Stimulated activated CD4-positive, alpha-beta T cell treated with anti-CD3 and anti-CD28 coated beads, Interleukin-4, amount 100 ng/mL, for 24 hours (primary cell): ENCODE results near the gene NT5M.
"Not testable (repeated sequence)": the region's sequence is repeated elsewhere in the genome, so short reads cannot be mapped to it uniquely, and the experiment has no call there.

Experiments used
- DNase-seq: peaks from one replicate; pipeline ENCODE4 v3.0.0-alpha.2; 2020

Gene NT5M

DNA sequence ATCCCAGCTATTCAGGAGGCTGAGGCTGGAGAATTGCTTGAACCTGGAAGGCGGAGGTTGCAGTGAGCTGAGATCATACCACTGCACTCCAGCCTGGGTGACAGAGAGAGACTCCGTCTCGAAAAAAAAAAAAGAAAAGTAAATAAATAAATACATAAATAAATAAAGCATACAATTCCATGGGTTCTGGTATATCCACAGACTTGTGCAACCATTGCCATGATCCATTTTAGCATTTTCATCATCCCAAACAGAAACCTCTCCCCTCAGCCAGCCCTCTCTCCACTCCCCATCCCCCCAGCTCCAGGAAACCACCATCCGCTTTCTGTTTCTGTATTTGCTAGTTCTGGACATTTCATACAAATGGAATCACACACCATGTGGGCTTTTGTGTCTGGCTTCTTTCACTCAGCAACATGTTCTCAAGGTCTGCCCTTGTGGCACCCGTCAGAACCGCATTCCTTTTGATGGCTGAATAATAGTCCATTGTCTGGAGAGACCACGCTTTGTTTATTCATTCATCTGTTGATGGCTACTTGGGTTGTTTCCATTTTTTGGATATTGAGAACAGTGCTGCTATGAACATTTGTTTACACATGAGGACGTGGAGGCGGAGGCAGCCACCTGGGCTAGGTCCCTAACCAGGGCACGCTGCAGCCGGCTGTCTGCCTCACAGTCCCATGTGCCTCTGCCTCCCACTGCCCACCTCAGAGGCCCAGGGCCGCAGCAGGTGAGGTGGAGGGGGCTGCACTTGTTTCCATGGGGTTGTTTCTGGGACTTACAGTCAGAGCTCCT lies 76.2 kb downstream of the NT5M start:
- DNase-seq: no peak

DNA sequence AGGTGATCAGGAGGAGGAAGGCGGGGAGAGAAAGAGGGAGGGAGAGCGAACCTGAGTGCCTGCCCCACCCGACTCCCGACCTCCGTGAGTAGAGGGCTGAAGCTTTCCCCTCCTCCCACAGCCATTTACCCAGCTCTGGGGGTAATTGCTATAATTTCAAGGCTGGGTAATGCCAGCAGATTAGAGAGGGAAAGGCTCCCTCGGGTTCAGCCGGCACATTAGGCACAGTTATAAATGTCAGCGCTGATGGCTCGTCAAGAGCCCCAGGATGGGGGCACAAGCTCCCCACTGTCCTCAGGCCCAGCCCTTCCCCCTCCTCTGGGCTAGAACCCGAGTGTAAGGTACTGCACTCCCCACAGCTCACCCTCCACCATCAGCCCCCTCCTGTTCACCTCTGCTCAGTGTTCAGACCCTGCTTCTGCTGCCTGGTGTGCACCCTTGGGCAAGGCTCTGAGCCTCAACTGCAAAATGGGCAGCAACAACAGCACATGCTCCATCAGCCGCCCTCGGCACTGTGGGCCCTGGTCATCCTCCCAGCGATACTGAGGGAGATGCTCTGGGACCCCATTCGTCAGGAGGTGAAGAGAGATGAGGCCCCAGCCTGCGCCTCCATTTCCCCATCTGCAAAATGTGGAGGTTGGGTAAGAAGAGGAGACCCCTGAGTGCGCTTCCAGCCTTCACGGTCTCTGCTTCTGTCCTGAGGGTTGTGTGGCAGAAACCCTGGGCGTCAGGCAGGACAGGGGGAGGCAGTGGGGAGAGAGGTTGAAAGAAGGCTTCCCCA lies 77.2 kb downstream of the NT5M start:
- DNase-seq: no peak

DNA sequence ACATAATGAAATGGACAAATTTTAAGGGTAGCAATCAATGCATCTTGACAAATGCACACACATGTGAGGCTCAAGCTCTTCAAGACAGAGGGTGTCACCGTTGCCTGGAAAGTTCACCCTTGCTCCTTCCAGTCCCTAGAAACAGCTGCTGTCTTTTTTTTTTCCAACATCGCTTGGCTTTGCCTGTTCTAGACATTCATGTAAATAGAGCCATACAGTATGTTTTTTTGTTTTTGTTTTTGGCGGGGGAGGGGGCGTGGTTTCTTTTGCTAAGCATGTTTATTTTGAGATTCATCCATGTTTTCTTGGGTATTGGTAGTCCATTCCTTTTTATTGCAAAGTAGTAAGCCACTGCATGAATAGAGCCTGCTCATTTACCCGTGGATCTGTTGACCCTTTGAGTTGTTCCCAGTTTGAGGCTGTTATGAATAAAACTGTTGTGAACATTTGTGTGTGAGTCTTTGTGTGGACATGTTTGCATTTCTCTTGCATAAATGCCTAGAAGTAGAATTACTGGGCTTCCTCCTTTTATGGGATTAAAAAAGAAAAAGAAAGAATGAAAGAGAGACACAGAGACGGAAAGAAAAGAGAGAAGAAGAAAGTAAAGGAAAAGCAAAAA lies 78.4 kb downstream of the NT5M start:
- DNase-seq: no peak

DNA sequence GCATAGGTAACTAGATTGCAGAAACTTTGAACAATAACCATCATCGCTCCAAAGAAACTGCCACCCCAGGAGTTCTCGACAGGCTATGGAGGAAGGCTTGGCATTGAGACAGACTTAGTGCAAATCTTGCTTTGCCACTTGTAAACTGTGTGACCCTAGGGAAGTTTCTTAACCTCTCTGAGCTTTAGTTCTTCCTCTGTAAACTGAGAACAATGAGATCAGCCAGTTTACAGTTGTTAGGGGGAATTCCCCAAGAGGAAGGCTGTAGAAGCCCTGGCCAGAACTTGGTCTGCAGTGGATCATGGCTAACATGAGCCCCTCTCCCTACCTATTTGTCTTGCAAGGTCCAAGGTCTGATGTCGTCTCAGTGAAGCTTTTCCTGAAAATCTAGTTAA lies 78.9 kb downstream of the NT5M start:
- no peak for DNase-seq

DNA sequence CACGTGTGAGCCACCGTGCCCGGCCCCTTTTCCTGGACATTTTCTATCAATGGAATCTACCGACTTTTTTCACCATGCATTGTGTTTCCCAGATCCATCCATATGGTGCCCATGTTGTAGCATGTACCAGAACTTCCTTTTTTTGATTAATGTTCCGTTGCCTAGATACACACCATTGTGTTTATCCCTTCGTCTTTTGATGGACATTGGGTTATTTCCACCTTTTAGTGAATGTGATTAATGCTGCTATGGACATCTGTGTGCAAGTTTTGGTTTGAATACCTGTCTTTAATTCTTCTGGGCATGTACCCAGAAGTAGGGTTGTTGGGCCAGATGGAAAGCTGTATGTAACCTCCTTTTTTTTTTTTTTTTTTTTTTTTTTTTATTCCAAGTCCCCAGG lies 79.8 kb downstream of the NT5M start:
- no peak for DNase-seq

DNA sequence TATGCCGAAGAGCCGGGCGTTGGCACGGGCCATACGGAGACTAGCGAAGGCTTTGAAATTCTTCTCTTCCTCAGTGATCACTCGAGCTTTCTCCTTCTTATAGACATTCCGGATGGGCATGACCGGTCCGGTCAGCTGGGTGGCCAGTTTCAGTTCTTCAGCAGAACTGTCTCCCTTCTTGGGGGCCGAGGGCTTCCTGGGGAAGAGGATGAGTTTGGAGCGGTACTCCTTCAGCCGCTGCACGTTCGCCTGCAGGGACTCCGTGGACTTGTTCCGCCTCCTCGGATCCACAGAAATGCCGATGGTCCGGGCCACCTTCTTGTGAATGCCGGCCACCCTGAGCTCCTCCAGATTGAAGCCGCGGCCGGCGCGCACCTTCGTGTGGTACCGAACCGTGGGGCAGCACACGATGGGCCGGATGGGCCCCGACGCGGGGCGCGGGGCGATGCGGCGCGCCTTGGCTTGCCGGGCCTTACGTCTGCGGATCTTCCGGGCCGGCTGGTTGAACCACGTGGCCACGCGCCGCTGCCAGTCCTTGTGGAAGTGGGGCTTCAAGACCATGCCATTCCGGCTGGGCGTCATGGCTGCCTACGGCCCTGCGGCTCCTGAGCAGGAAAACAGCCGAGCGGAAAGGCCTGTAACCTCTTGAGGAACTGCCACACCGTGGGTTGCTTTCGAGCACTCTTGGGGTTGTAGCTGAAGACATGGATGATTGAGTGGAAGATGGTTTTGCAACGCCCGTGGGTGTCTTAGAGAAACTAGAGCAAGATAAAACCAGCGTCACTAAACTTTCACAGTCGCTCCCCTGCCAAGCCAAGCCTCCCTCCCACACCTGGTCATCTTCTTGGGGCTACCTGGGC lies 80.5 kb downstream of the NT5M start:
- DNase-seq: not testable (repeated sequence)

DNA sequence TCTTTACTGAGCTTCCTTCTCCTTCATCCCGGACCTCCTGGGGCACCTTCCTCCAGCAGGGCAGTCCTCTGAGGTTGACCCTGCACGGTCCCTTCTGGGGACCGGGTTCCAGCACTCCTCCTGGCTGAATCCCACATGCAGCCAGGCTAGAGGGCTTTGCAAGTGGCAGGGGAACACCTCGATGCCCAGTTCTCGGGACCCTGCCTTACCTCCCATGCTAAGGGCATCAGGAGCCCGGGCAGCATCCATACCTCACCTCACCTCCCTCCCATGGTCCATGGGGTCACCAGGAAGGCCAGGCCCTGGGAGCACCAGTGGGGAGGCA lies 81.1 kb downstream of the NT5M start:
- DNase-seq: no peak

DNA sequence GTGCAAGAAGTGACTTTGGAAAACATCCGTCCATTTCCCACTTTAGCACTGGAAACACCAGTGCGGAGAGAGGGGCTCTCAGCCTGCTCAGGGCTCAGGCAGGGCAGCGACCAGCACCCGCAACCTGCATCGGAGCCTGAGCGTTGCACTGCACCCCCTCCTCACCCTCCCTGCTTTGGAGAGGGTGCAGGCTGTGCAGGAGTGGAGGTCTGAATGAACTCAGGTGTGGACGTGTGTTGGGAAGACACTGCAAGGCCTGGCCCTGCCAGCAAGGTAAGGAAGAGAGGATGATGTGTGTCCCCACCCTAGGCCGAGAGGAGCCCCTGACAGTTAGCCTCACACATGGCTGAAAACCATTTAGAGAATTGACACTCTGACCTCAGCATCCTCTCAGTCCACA lies 81.8 kb downstream of the NT5M start:
- DNase-seq: no peak

DNA sequence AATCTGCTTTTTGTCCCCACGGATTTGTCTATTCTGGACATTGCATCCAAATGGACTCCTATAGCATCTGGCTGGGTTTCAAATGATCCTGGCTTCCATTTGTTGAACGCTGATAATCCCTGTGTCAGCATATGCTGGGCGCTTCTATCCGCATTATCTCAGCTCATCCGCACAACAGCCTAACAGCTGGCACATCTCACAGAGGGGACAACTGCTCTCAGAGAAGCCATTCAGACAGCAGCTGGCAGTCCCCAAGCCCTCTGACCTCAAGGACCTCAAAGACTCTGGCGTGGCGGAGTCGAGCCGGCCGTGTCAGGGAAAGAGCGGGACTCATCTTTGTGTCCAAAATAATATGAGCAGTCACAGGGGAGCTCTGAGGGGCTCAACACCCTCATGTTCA lies 82.3 kb downstream of the NT5M start:
- DNase-seq: no peak

DNA sequence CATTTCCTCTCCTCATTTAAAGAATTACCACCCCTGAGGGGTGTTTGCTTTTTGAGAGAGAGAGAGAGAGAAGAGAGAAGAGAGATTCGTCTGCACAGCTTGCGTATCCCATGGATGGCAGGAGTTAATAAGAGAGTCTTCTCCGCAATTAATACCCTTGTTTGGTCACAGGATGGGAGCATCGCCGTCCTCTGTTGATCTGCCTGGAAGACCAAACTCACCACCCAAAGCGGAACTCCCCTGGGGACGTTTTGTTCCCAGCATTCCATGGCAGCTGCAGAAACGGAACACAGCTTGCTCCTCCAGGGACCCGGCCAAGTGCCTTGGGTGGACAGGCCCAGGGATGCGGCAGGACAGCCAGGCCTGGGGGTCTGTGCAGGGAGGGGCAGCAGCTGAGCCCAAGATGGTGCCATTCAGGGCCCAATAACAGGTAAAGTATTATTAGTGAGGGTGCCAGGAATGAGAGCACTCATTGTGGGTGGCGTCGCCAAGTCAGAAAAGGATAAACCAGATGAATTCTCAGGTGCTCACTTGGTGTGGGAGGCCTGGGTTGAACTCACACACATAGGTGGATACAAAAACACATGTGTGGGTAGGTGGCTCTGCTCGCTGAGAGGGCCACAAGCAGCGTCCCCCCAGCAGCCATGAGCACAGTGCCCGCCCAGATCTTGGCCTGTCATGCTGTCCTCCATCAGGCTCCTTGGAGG lies 83.1 kb downstream of the NT5M start:
- DNase-seq: no peak

DNA sequence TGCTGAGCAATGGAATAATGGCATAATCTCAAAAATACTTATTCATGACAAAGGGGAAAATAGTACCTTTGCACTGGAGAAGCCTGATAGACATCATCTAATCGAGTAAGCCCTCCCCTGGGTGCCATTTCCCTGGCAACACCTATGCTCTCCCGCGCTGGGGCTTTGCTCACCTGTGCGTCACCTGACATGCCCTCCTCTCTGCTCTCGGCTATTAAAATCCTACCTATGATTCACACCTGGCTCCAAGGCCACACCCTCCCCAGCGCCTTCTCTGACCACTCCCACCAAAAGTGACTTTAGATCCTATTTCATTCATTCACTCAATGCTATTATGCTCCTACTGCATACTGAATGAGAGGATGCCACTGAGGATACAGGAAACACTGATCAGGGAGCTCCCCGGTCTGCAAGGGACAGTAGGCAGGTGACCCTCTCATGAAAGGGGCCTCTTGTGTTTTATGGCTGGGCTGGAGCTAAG lies 83.9 kb downstream of the NT5M start:
- DNase-seq: no peak

DNA sequence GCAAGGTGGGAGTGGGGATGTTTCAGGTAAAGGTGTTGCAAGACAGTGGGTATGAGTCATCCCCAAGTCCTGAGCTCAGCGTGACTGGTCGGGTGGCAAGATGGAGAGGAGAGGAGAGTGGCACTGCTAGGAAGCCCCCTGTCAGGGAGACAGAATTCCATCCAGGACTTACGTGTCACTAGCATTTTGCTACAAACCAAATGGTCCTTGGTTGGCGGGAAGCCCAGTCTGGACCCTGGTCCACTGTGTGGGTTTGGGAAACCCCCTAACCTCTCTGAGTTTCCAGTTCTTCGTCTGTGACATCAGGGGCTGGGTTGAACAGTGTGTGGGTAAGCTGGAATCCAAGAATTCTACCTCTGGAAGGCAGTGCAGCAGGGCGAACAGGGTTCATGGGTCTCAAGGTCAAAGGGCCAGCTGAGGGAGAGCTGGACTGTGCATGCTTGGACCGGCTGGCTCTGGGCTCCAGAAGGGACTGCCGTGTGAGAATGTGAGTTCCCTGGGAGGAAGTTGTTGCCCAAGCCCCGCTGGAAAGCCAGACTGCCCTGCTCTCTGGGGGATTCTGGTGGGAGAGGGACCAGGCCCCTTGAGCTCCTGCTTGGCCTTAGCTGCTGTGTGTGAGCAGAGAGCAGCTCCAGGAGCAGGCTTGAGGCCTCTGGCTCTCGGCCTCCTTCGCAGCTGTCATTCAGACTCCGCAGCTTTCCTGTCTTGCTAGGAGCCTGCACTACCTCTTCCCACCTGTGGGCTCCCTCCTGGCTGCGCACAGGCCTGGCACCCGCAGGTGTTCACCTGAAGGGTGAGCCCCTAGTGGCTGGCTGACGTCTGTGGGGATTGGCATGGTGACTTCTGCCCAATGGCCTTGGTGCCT lies 84.6 kb downstream of the NT5M start:
- DNase-seq: no peak

DNA sequence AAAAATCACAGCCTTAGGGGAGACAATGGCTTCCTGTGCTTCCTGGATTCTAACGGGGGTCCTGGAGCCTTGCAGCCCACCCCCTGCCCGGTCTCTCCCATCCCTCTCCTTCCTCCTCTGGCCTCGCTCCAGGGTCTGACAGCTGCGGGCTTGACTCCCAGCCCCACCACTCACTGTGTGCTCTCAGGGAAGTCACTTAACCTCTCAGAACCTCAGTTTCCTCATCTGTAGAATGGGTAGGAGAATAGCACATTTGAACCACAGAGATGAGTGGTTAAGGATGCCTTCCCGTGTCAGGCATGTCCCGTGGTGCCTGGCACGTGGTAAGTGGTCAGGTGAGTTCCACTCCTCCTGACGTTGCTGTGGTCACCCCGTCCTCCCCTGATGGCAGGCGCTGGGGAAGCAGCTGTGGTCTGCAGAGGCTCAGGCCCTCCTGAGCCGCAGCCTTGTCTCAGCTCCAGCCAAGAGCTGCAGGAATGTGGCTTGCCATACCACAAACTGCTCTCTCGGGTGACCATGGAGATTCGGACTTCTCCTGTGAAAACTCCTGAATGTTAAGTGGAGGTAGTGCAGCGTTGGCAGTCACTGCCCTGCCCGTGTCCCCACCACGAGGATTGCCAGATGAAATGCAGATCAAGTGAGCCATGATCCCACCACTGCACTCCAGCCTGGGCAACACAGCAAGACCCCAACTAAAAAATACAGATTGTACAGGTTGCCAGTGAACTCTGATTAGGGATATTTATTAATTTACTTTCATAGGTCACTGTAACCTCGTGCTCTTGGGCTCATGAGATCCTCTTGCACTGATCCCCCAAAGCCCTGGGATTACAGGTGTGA lies 85.7 kb downstream of the NT5M start:
- DNase-seq: no peak

DNA sequence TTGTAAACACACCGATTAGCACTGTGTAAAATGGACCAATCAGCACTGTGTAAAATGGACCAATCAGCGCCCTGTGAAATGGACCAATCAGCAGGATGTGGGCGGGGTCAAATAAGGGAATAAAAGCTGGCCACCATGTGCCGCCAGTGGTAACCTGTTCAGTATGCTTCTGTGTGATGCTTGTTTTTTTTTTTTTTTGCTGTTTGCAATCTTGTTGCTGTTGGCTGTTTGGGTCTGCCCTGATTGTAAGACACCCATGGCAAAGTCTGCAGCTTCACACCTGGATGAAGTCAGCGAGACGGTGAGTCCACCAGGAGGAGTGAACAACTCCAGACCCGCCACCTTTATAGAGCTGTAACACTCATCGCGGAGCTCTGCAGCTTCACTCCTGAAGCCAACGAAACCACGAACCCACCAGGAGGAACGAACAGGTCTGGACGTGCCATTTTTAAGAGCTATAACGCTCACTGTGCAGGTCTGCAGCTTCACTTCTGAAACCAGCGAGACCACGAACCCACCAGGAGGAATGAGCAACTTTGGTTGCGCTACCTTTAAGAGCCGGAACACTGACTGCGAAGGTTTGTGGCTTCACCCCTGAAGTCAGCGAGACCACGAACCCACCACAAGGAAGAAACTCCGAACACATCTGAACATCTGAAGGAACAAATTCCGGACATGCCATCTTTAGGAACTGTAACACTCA lies 88.6 kb downstream of the NT5M start:
- peak; percentile 70 for DNase-seq

DNA sequence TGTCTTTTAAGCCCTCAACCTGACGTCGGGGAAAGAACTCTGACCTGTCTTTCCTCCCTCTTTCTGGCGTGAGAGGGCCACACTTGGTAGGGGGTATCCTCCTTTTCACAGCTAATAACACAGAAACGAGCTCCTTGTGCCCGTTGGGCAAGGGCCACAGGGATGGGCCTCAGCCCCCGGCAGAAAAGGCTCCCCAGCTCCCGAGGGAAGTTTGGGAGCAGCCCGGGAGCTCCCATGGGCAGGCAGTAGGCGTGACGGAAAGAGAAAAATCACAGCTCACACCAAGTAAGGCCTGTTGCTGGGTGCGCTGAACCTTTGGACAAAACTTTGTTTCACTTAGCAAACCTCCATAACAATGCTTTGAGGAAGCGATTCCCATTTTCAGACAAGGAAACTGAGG lies 90.8 kb downstream of the NT5M start:
- DNase-seq: no peak

DNA sequence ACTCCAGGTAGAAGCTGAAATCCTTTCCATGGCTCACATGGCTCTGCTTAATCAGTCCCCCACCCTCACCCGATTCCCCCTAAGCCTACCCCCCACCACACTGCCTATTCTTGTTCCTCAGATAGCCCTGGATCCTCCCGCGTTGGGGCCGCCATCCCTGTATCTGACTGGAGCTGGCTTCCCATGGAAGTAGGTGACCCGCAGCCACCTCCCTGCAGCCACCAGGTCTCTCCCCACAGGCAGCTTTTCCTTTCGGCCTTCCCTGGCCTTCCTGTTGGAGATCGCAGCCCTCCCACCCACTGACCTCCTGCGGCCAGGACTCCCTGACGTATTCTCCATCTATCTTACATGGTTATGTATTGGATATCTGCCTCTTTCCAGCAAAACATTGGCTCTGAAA lies 91.3 kb downstream of the NT5M start:
- no peak for DNase-seq

DNA sequence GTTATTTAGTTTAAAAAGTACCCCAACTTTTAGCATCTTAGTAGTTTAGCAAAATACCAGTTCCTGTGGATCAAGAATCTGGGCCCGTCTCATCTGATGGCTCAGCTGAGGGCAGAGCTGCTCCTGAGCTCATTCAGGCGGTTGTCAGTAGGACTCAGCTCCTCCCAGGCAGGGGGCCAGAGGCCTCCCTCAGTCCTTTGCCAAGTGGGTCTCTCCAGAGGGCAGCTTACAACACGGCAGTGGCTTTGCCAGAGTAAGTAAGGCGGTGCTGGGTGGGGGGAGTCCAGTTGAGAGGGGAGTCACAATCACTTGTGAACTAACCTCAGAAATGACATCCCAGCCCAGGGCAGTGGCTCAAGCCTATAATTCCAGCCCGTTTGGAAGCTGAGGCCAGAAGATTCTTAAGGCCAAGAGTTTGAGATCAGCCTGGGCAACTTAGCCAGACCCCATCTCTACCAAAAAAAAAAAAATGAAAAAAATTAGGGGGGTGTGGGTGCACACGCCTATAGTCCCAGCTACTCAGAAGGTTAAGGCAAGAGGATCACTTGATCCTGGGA lies 92.2 kb downstream of the NT5M start:
- no peak for DNase-seq

DNA sequence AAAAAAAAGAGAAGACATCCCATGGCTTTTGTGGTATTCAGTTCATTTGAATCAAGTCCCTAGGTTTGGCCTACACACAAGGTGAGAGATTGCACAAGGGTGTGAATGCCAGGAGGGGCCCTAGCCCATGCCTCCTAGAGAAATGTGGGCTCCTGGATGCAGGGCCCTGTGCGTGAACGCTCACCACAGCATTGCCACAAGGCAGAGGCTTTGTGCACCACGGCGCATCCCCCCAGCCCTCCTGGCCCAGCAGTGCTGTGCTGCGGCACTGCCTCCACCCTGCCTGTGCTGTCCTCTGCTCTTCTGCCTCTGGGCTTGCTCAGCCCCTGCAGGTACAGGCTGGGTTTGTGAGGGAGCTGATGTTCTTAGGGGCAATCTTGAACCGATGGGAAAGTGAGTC lies 92.7 kb downstream of the NT5M start:
- DNase-seq: no peak
